ENCODE results near the gene RAD51B.

Gene RAD51B

DNA sequence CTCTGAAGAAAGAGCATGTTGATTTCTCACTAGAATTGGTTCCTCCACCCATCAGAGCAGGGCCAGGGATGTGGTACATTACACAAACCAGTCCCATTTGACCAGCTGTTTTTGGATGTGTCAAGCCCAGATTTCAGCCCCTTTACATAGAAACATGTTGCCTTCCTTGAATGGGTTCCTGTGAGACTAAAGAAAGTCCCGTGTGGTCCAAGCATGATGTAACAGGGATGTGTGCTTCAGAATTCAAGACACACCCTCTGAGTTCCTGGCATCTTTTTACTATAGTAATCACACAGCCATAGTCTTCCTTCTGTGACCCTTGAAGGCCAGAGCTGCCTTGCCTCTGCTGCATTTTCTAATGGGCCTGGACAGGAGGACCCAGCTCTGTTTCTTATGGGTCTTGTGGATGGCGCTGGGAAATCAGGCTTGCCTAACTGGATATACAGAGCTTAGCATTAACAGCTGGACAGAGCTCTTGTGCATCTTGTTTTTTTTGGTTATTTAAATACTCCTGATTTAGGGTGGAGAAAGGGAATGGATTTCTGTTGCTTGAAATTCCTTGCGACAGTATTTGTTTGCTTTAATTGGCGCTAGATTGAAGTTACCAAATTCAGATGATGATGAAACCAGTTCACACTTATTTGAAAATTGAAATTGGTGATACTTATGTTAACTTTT is 632.3 kb downstream of the RAD51B start:
- TF ChIP-seq, protein P1, sequence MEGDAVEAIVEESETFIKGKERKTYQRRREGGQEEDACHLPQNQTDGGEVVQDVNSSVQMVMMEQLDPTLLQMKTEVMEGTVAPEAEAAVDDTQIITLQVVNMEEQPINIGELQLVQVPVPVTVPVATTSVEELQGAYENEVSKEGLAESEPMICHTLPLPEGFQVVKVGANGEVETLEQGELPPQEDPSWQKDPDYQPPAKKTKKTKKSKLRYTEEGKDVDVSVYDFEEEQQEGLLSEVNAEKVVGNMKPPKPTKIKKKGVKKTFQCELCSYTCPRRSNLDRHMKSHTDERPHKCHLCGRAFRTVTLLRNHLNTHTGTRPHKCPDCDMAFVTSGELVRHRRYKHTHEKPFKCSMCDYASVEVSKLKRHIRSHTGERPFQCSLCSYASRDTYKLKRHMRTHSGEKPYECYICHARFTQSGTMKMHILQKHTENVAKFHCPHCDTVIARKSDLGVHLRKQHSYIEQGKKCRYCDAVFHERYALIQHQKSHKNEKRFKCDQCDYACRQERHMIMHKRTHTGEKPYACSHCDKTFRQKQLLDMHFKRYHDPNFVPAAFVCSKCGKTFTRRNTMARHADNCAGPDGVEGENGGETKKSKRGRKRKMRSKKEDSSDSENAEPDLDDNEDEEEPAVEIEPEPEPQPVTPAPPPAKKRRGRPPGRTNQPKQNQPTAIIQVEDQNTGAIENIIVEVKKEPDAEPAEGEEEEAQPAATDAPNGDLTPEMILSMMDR (IDR thresholded peaks at IDR 0.05; ENCODE audit: extremely low read depth, missing control alignments): no peak
- DNase-seq (ENCODE audit: low spot score): no peak

DNA sequence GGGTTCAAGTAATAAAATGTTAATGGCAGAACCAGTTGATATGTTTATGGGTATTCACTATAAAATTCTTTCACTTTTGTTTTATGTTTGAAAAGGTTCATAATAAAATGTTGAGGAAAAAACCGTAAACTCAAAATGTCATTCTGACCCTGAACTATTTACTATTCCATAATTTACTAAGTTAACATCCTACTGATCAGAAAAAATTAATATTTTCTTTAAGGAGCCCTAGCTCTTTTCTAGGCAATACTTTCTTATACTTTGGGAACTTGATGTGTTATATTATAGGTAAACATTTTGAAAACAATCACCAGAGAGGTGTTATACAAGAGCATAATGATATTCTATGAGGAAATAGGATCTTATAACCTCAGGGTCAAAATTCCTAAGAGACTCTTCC is 638.7 kb downstream of the RAD51B start:
- TF ChIP-seq, protein P1 (IDR thresholded peaks at IDR 0.05; ENCODE audit: extremely low read depth, missing control alignments): no peak
- no peak for DNase-seq (ENCODE audit: low spot score)

DNA sequence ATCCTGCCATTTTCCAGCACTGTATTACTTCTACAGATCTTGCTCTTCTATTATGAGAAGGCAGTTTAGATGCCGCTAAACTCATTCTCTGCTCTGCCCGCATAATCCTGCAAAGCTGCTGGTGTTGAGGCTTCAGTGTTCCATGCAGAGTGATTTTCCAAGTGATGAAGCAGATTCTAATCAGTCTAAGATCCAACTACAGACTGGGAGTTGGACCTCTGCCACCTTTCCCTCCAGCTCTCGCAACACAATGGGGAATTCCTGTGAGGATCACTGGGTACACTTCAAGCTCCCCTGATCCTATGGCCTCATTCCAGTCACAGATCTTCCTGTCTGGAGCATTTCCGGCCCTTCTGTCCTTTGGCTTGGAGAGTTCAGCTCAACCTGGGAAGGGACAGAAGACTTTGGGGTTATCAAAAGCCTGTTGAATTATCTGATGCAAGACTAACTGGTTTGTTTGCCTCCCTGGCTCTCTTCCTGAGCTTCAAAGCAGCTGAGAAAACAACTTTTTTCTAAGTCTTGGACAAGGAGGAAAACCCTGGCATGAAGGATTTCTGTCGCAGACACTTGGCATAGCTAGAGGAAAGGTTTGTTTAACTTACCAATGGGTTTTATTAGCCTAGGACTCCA is 639.4 kb downstream of the RAD51B start:
- TF ChIP-seq, protein P1 (IDR thresholded peaks at IDR 0.05; ENCODE audit: extremely low read depth, missing control alignments): no peak
- DNase-seq (ENCODE audit: low spot score): no peak

DNA sequence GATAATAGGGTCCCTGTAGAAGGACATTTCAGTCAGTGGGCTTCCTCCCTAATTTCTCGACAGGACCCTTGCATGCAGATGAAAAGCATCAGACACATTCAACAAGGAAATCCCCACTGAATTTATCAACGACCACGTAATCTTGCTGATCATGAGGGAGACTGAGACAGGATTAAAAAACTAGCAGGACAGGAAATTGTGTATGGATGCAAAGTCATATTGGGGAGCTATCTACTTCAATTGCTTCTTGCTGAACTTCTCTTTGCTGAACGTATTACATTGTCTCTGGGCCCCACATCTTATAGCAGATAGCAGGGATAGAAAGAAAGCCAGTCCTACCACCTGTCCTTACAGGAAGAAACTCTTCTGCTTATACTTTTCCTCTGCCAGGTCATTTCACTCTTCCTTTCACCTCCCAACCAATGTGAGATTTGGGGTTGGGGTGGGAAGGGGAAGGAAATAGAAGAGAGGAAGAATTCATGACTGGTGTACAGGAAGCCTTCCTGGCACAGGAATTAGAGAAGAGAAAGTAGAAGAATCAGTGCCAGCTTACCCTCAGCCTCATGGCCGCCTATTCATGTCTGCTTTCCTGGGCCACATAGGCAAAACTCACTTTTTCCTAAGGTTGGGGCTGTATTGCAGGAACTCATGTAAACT is 640.0 kb downstream of the RAD51B start:
- TF ChIP-seq, protein P1 (IDR thresholded peaks at IDR 0.05; ENCODE audit: extremely low read depth, missing control alignments): no peak
- no peak for DNase-seq (ENCODE audit: low spot score)

DNA sequence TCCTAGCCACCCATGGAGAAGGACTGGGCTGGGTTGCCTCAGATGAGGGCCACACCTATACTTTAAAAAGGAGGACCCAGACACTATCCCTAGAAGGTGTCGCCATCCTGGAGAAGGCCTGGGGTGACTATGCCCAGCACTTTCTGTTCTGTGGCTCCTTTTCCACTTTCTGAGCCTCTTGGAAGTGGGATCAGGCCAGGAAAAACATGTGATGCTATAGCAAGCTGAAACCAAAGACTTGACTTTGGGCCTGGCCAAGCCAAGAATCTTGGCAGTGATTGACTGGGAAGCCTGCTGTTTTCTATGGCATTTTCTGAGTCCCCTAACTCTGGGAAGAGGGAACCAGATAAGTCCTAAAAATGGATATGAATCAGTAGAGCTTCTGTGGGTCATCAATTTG is 641.0 kb downstream of the RAD51B start:
- no peak for DNase-seq (ENCODE audit: low spot score)
- TF ChIP-seq, protein P1 (IDR thresholded peaks at IDR 0.05; ENCODE audit: extremely low read depth, missing control alignments): no peak

DNA sequence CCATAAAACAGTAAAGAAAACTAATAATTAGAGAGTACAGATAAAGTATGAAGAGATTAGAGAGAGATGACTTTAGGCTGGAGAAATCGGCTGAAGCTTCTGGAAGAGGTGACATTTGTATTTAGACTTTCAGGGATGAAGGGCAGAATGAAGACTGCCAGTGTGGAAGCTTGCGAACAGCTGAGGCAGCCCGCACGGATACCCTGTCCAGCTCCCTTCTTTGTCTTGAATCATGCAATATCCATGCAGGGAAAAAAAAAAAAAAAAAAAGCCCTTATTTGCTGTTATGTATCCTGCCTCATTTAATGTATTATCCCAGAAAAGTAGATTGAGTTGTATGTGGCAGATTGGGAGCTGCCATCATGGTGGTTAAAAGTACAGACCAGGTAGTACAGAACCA is 641.5 kb downstream of the RAD51B start:
- DNase-seq (ENCODE audit: low spot score): no peak
- TF ChIP-seq, protein P1 (IDR thresholded peaks at IDR 0.05; ENCODE audit: extremely low read depth, missing control alignments): no peak

DNA sequence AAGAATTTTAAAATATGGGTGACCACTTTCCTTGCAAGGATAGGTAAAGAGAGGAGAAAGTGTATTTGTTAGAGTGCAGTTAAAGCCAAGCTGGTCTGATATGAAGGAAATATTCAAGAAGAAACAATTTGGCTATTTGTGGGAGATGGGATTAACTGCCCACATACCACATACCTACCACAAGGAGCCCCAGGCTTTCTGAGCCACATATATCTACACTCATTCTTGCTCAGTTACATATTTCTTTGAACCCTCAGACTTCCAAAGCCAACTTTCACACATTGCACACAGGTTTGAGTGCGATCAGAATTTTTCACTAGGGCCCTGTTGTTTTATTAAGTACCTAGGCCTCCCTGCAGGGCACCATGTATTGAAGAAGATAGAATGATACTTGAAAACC is 643.1 kb downstream of the RAD51B start:
- TF ChIP-seq, protein P1 (IDR thresholded peaks at IDR 0.05; ENCODE audit: extremely low read depth, missing control alignments): no peak
- DNase-seq (ENCODE audit: low spot score): no peak

All from GM20000 (cell line).